HCT116 (cell line): ENCODE results near the gene ASPG. TPM values are rescaled to one million over a fixed set of nuclear protein-coding genes. Genes with fewer than 3 reads are reported as not detected.

Experiments used
- ATAC-seq: fragments of 200-7000 bp; cut with Tn5 transposase; 2 replicates; pipeline ENCODE4 v1.9.1; 2020; ENCODE audit warnings: mild to moderate bottlenecking, moderate library complexity
- BruUV-seq: library from RNA; stranded (reverse); fragments of 400-500 nt; replicated peaks from 2 replicates; lab custom pipeline; 2021; lab: Mats Ljungman, UMichigan
- CTCF ChIA-PET: fragments of 300-600 bp; sonication (Branson Sonifier 250); formaldehyde crosslinking; loops from one replicate; lab custom pipeline; 2021; ENCODE audit warnings: antibody characterized with exemption; lab: Charles Lee
- POLR2A ChIA-PET: fragments of 300-600, 350-600 bp; sonication (Branson Sonifier 250); formaldehyde crosslinking; loops from one replicate; lab custom pipeline; 2021; ENCODE audit warnings: antibody characterized with exemption; lab: Charles Lee
- RAD21 ChIA-PET, 2 experiments: fragments of 300-600 bp; sonication (Branson Sonifier 250); formaldehyde crosslinking; loops; one replicate each; lab custom pipeline; 2023; ENCODE audit warnings: low total read pairs in 2 of 2; ENCODE audit not compliant: uncharacterized antibody in 2 of 2, unreplicated experiment in 2 of 2, low non-redundant PET in 1 of 2; lab: Charles Lee
- DNase-seq: peaks from one replicate; pipeline ENCODE4 v3.0.0-alpha.2; 2010; ENCODE audit warnings: low read depth, low spot score
- H2AFZ ChIP-seq: fragments of 200-600 bp; shearing (Covaris generic), sonication (generic); 2 replicates; pipeline ENCODE4 v1.6.1; 2017; ENCODE audit warnings: low read depth, mixed run types, mixed read lengths, antibody characterized with exemption, low read length; ENCODE audit not compliant: poor library complexity, severe bottlenecking
- H3K27ac ChIP-seq: 2 replicates; pipeline ENCODE4 v1.5.1; 2012; ENCODE audit warnings: low read depth, low read length
- H3K27me3 ChIP-seq: fragments of 200-600 bp; sonication (generic); 2 replicates; pipeline ENCODE4 v1.6.1; 2016; ENCODE audit warnings: mixed run types, low read length, mixed read lengths; ENCODE audit not compliant: insufficient read depth
- H3K36me3 ChIP-seq, 2 experiments: fragments of 200-500 bp in 1 of 2; fragments of 200-600 bp in 1 of 2; sonication (Bioruptor generic) in 1 of 2; sonication (generic) in 1 of 2; 2 replicates each; pipeline versions ENCODE4 v1.5.1 to v1.6.1; 2014 to 2016; ENCODE audit warnings: low read length in 2 of 2, inconsistent platforms in 1 of 2, mixed read lengths in 1 of 2, mixed run types in 1 of 2; ENCODE audit not compliant: insufficient read depth in 2 of 2, control insufficient read depth in 1 of 2
- H3K4me1 ChIP-seq, 2 experiments: fragments of 200-600 bp in 1 of 2; sonication (generic) in 1 of 2; 2 replicates each; pipeline versions ENCODE4 v1.5.1 to v1.6.1; 2012 to 2017; ENCODE audit warnings: low read length in 2 of 2, inconsistent platforms in 1 of 2, mild to moderate bottlenecking in 1 of 2, mixed read lengths in 1 of 2, mixed run types in 1 of 2, moderate library complexity in 1 of 2; ENCODE audit not compliant: insufficient read depth in 2 of 2, control insufficient read depth in 1 of 2
- H3K4me2 ChIP-seq: fragments of 200-600 bp; sonication (generic); 2 replicates; pipeline ENCODE4 v1.6.1; 2017; ENCODE audit warnings: mixed run types, low read length, mixed read lengths
- H3K4me3 ChIP-seq, 2 experiments: fragments of 200-600 bp in 1 of 2; sonication (generic) in 1 of 2; replicated peaks in 1 of 2; 2 replicates each; pipeline ENCODE4 v1.5.1; 2011 to 2016; ENCODE audit warnings: low read length in 2 of 2, control low read depth in 1 of 2, low read depth in 1 of 2, mild to moderate bottlenecking in 1 of 2, mixed read lengths in 1 of 2, mixed run types in 1 of 2
- H3K79me2 ChIP-seq: fragments of 200-600 bp; sonication (generic); 2 replicates; pipeline ENCODE4 v1.6.1; 2017; ENCODE audit warnings: mild to moderate bottlenecking, mixed run types, low read length, moderate library complexity, mixed read lengths; ENCODE audit not compliant: insufficient read depth
- H3K9ac ChIP-seq: fragments of 200-600 bp; sonication (generic); 2 replicates; pipeline ENCODE4 v1.6.1; 2016; ENCODE audit warnings: low read length, mixed read lengths
- H3K9me2 ChIP-seq: fragments of 200-600 bp; sonication (generic), shearing (Covaris generic); 2 replicates; pipeline ENCODE4 v1.6.1; 2017; ENCODE audit warnings: mixed run types, mild to moderate bottlenecking, moderate library complexity; ENCODE audit not compliant: insufficient read depth
- H3K9me3 ChIP-seq, 2 experiments: fragments of 200-500 bp in 1 of 2; fragments of 200-600 bp in 1 of 2; sonication (Bioruptor generic) in 1 of 2; sonication (generic) in 1 of 2; 2 replicates each; pipeline ENCODE4 v1.6.1; 2014 to 2017; ENCODE audit warnings: low read length in 2 of 2, mixed read lengths in 2 of 2, inconsistent platforms in 1 of 2, low read depth in 1 of 2, mild to moderate bottlenecking in 1 of 2, mixed run types in 1 of 2, moderate library complexity in 1 of 2; ENCODE audit not compliant: control insufficient read depth in 1 of 2, insufficient read depth in 1 of 2
- H4K20me1 ChIP-seq: fragments of 200-600 bp; sonication (generic), shearing (Covaris generic); 2 replicates; pipeline ENCODE4 v1.6.1; 2017; ENCODE audit warnings: mixed run types, mild to moderate bottlenecking, moderate library complexity; ENCODE audit not compliant: insufficient read depth
- ATF3 ChIP-seq: IDR thresholded peaks from 2 replicates; pipeline ENCODE4 v1.6.1; 2012
- CEBPB ChIP-seq: IDR thresholded peaks from 2 replicates; pipeline ENCODE4 v1.6.1; 2012; ENCODE audit warnings: low read depth
- CTCF ChIP-seq, 3 experiments: fragments of 200-600 bp in 1 of 3; sonication (generic) in 1 of 3; IDR thresholded peaks in 2 of 3; conservative IDR thresholded peaks in 1 of 3; 2 replicates each; pipeline ENCODE4 v1.5.1; 2012 to 2017; ENCODE audit warnings: low read depth in 2 of 3, low read length in 2 of 3, antibody characterized with exemption in 1 of 3, borderline replicate concordance in 1 of 3, control low read depth in 1 of 3, mild to moderate bottlenecking in 1 of 3, mixed read lengths in 1 of 3, mixed run types in 1 of 3, moderate library complexity in 1 of 3; ENCODE audit not compliant: insufficient read depth in 1 of 3
- EGR1 ChIP-seq: IDR thresholded peaks from 2 replicates; pipeline ENCODE4 v1.6.1; 2012; ENCODE audit warnings: low read depth
- ELF1 ChIP-seq: IDR thresholded peaks from 2 replicates; pipeline ENCODE4 v1.6.1; 2012; ENCODE audit warnings: low read depth, borderline replicate concordance
- EZH2 ChIP-seq: fragments of 200-600 bp; sonication (generic); IDR thresholded peaks from 2 replicates; pipeline ENCODE4 v1.6.1; 2017; ENCODE audit warnings: antibody characterized with exemption, mixed run types
- EZH2phosphoT487 ChIP-seq: fragments of 200-600 bp; IDR thresholded peaks from 2 replicates; pipeline ENCODE4 v1.6.1; 2018; ENCODE audit warnings: antibody characterized with exemption, borderline replicate concordance
- POLR2A ChIP-seq: IDR thresholded peaks from 2 replicates; pipeline ENCODE4 v1.7.0; 2011; ENCODE audit warnings: borderline replicate concordance; ENCODE audit not compliant: insufficient read depth, insufficient read length; ENCODE audit errors: extremely low read depth
- POLR2AphosphoS5 ChIP-seq: IDR thresholded peaks from 2 replicates; pipeline ENCODE4 v1.6.1; 2011; ENCODE audit warnings: mild to moderate bottlenecking, low read depth, low read length, moderate library complexity
- RAD21 ChIP-seq: IDR thresholded peaks from 2 replicates; pipeline ENCODE4 v1.6.1; 2012; ENCODE audit warnings: low read depth, mild to moderate bottlenecking
- SIN3A ChIP-seq: IDR thresholded peaks from 2 replicates; pipeline ENCODE4 v1.6.1; 2012; ENCODE audit warnings: low read depth
- SRF ChIP-seq: IDR thresholded peaks from 2 replicates; pipeline ENCODE4 v1.6.1; 2012; ENCODE audit warnings: low read depth
- TCF7L2 ChIP-seq: IDR thresholded peaks from 2 replicates; pipeline ENCODE4 v1.7.0; 2011; ENCODE audit warnings: borderline replicate concordance, inconsistent platforms; ENCODE audit not compliant: insufficient read depth, insufficient read length; ENCODE audit errors: extremely low read depth
- YY1 ChIP-seq: IDR thresholded peaks from 2 replicates; pipeline ENCODE4 v1.6.1; 2011; ENCODE audit warnings: low read length, low read depth, moderate library complexity, mild to moderate bottlenecking; ENCODE audit not compliant: insufficient replicate concordance; ENCODE audit errors: extremely low read depth
- ZBTB33 ChIP-seq: IDR thresholded peaks from 2 replicates; pipeline ENCODE4 v1.6.1; 2011; ENCODE audit warnings: mild to moderate bottlenecking, low read length, moderate library complexity; ENCODE audit not compliant: insufficient replicate concordance; ENCODE audit errors: extremely low read depth
- ZFX ChIP-seq: fragments of 450-650 bp; IDR thresholded peaks from 2 replicates; pipeline ENCODE4 v1.6.1; 2017
- ZNF274 ChIP-seq: fragments of 200-500 bp; sonication (Bioruptor generic); IDR thresholded peaks from 2 replicates; pipeline ENCODE4 v1.6.1; 2014; ENCODE audit warnings: mild to moderate bottlenecking, low read depth, low read length, inconsistent platforms
- intact Hi-C: fragments of 100-400 bp; cut with micrococcal nuclease; formaldehyde crosslinking; loops from 2 replicates; pipeline ENCODE4 v1.10.0; 2022
- total RNA-seq: library from RNA; stranded (reverse); gene quantifications from one replicate; pipeline ENCODE4 v1.2.1, GENCODE V29; 2021; ENCODE audit not compliant: unreplicated experiment

The ASPG gene
- total RNA-seq, 1 experiment from 2014 or later, result not detected

- TF ChIP-seq CEBPB, result no peak
Observed at GRCh38 chr14:104080376-104081260, 4.9 kb upstream of the ASPG start (continued).

GRCh38 chr14:104081261-104081835 lies 4.2 kb upstream of the ASPG start:
- H3K9ac ChIP-seq, result no peak overlapping the region
- TF ChIP-seq ATF3 (no peak), CTCF (IDR thresholded peaks at IDR 0.05 in 2 of 3, conservative IDR thresholded peaks at IDR 0.05 in 1 of 3; ENCODE audit: borderline replicate concordance in 1 of 3, insufficient read depth in 1 of 3, low read depth in 2 of 3, low read length in 2 of 3) (no peak), POLR2A (no peak), ELF1 (no peak), EGR1 (no peak), YY1 (no peak), TCF7L2 (no peak), ZNF274 (no peak), POLR2AphosphoS5 (no peak), EZH2phosphoT487 (no peak), SRF (no peak), ZBTB33 (no peak), ZFX (no peak), CEBPB (no peak), EZH2 (no peak), RAD21 (no peak), SIN3A (no peak)
- no peak for DNase-seq

More at GRCh38 chr14:104081261-104081835, 4.2 kb upstream of the ASPG start:
- H3K4me3 ChIP-seq, result no peak overlapping the region
- no peak for ATAC-seq
- CTCF ChIA-PET, result no interaction called here
- H3K4me2 ChIP-seq, result no peak overlapping the region
- H3K27me3 ChIP-seq, result no peaks in the 10 kb centered on the region
- H3K4me1 ChIP-seq, result peaks cover 2 to 5% of the 10 kb centered on the region in 2 experiments; a peak in 3 of 4 replicates
- no peaks in the 10 kb centered on the region for H3K79me2 ChIP-seq
- intact Hi-C loops, result no loop called here
- no TSS peak for BruUV-seq
- RAD21 ChIA-PET, result no interaction called here
- POLR2A ChIA-PET, result no interaction called here
- H3K27ac ChIP-seq, result no peak overlapping the region
- no peak overlapping the region for H2AFZ ChIP-seq
- H3K36me3 ChIP-seq, result no peaks in the 10 kb centered on the region
- no peaks in the 10 kb centered on the region for H3K9me3 ChIP-seq
- no peaks in the 10 kb centered on the region for H3K9me2 ChIP-seq
- no peaks in the 10 kb centered on the region for H4K20me1 ChIP-seq
